Astrocyte (in vitro differentiated cells and primary cell): ENCODE results near the gene TENT4B.

Experiments used
- CTCF ChIP-seq: IDR thresholded peaks from 2 replicates; pipeline ENCODE4 v1.5.1; 2011; ENCODE audit warnings: low read depth, mild to moderate bottlenecking, inconsistent platforms, low read length, moderate library complexity; ENCODE audit not compliant: insufficient read depth
- EZH2 ChIP-seq: IDR thresholded peaks from 2 replicates; pipeline ENCODE4 v1.6.1; 2012; ENCODE audit warnings: mild to moderate bottlenecking, low read length, inconsistent platforms; ENCODE audit not compliant: insufficient read depth

- no peak for TF ChIP-seq CTCF
- no peak for TF ChIP-seq EZH2
Observed at GRCh38 chr16:50144211-50144610, 8.9 kb upstream of the TENT4B start.
